Astrocyte (in vitro differentiated cells and primary cell): ENCODE measurements around the gene COBL. TPM values are rescaled to one million over a fixed set of nuclear protein-coding genes. Genes with fewer than 3 reads are reported as not detected.
"Not testable (repeated sequence)": the region's sequence is repeated elsewhere in the genome, so short reads cannot be mapped to it uniquely, and the experiment has no call there.

Experiments used
- DNase-seq: peaks from one replicate; pipeline ENCODE4 v3.0.0-alpha.2; 2010; ENCODE audit warnings: low read depth
- FAIRE-seq: peaks from 2 replicates; lab custom pipeline; 2011; peaks lifted over from hg19 to GRCh38; lab: Jason Lieb, UNC
- H2AFZ ChIP-seq: 2 replicates; pipeline ENCODE4 v1.6.0; 2012; ENCODE audit warnings: low read depth, low read length, inconsistent platforms
- H3K27ac ChIP-seq: 2 replicates; pipeline ENCODE4 v1.5.1; 2011; ENCODE audit warnings: low read depth, low read length, inconsistent platforms
- H3K27me3 ChIP-seq: 2 replicates; pipeline ENCODE4 v1.6.0; 2011; ENCODE audit warnings: low read length, inconsistent platforms; ENCODE audit not compliant: insufficient read depth
- H3K36me3 ChIP-seq: 2 replicates; pipeline ENCODE4 v1.5.1; 2011; ENCODE audit warnings: low read length, inconsistent platforms; ENCODE audit not compliant: insufficient read depth
- H3K4me1 ChIP-seq: 2 replicates; pipeline ENCODE4 v1.5.1; 2011; ENCODE audit warnings: low read length, inconsistent platforms; ENCODE audit not compliant: insufficient read depth
- H3K4me2 ChIP-seq: 2 replicates; pipeline ENCODE4 v1.6.0; 2012; ENCODE audit warnings: low read length, inconsistent platforms
- H3K4me3 ChIP-seq: 2 replicates; pipeline ENCODE4 v1.5.1; 2011; ENCODE audit warnings: low read depth, mild to moderate bottlenecking, low read length, inconsistent platforms; ENCODE audit not compliant: insufficient read depth
- H3K79me2 ChIP-seq: 2 replicates; pipeline ENCODE4 v1.6.0; 2012; ENCODE audit warnings: mild to moderate bottlenecking, low read length, inconsistent platforms; ENCODE audit not compliant: insufficient read depth
- H3K9ac ChIP-seq: 2 replicates; pipeline ENCODE4 v1.6.0; 2012; ENCODE audit warnings: mild to moderate bottlenecking, low read length, inconsistent platforms
- H3K9me3 ChIP-seq: 2 replicates; pipeline ENCODE4 v1.5.1; 2012; ENCODE audit warnings: low read depth, mild to moderate bottlenecking, low read length, inconsistent platforms; ENCODE audit not compliant: insufficient read depth
- H4K20me1 ChIP-seq: 2 replicates; pipeline ENCODE4 v1.6.0; 2012; ENCODE audit warnings: low read length, inconsistent platforms; ENCODE audit not compliant: insufficient read depth
- H3K27ac Mint-ChIP-seq: one replicate; pipeline ENCODE4 v1.8.0; 2021; ENCODE audit warnings: mild to moderate bottlenecking, mixed read lengths; ENCODE audit not compliant: unreplicated experiment
- H3K27me3 Mint-ChIP-seq: one replicate; pipeline ENCODE4 v1.8.0; 2021; ENCODE audit warnings: low read depth, mixed read lengths; ENCODE audit not compliant: unreplicated experiment
- H3K36me3 Mint-ChIP-seq: one replicate; pipeline ENCODE4 v1.8.0; 2021; ENCODE audit warnings: low read depth, mixed read lengths; ENCODE audit not compliant: unreplicated experiment
- H3K4me1 Mint-ChIP-seq: one replicate; pipeline ENCODE4 v1.8.0; 2021; ENCODE audit warnings: low read depth, mixed read lengths; ENCODE audit not compliant: unreplicated experiment
- H3K4me3 Mint-ChIP-seq: one replicate; pipeline ENCODE4 v1.8.0; 2021; ENCODE audit warnings: mild to moderate bottlenecking, moderate library complexity, mixed read lengths; ENCODE audit not compliant: unreplicated experiment
- H3K9me3 Mint-ChIP-seq: one replicate; pipeline ENCODE4 v1.8.0; 2021; ENCODE audit warnings: mild to moderate bottlenecking, mixed read lengths; ENCODE audit not compliant: unreplicated experiment
- CTCF ChIP-seq: IDR thresholded peaks from 2 replicates; pipeline ENCODE4 v1.5.1; 2011; ENCODE audit warnings: low read depth, mild to moderate bottlenecking, inconsistent platforms, low read length, moderate library complexity; ENCODE audit not compliant: insufficient read depth
- EZH2 ChIP-seq: IDR thresholded peaks from 2 replicates; pipeline ENCODE4 v1.6.1; 2012; ENCODE audit warnings: mild to moderate bottlenecking, low read length, inconsistent platforms; ENCODE audit not compliant: insufficient read depth
- total RNA-seq: library from RNA; stranded (reverse); gene quantifications from 2 replicates; pipeline ENCODE4 v1.2.1, GENCODE V29; 2021

COBL gene
- total RNA-seq, 1 donor from 2014 or later: 6.4 TPM

GRCh38 chr7:51209426-51209825 is 107.2 kb downstream of the COBL start:
- H3K9ac ChIP-seq: no peak overlapping the region
- H3K27ac ChIP-seq: no peak overlapping the region
- Mint-ChIP-seq H3K4me1 (peaks cover 7% of the 10 kb centered on the region), H3K36me3 (no peaks in the 10 kb centered on the region), H3K4me3 (no peak overlapping the region), H3K27ac (no peak overlapping the region), H3K27me3 (no peaks in the 10 kb centered on the region), H3K9me3 (peaks cover 2% of the 10 kb centered on the region)
- H3K36me3 ChIP-seq: no peaks in the 10 kb centered on the region
- no peak overlapping the region for H3K4me2 ChIP-seq
- FAIRE-seq (no peak), DNase-seq (no peak)
- no peak overlapping the region for H2AFZ ChIP-seq
- no peak for TF ChIP-seq CTCF
- H3K4me1 ChIP-seq: no peaks in the 10 kb centered on the region
- no peaks in the 10 kb centered on the region for H4K20me1 ChIP-seq
- no peaks in the 10 kb centered on the region for H3K9me3 ChIP-seq
- no peaks in the 10 kb centered on the region for H3K79me2 ChIP-seq
- no peak overlapping the region for H3K4me3 ChIP-seq
- no peaks in the 10 kb centered on the region for H3K27me3 ChIP-seq

GRCh38 chr7:51208125-51208524 is 108.5 kb downstream of the COBL start:
- not testable (repeated sequence) for H3K79me2 ChIP-seq, H3K36me3 Mint-ChIP-seq, H3K27me3 Mint-ChIP-seq

GRCh38 chr7:51198654-51199053 is 118.0 kb downstream of the COBL start:
- no peaks in the 10 kb centered on the region for H3K27me3 Mint-ChIP-seq
- no peaks in the 10 kb centered on the region for H3K4me1 Mint-ChIP-seq
- FAIRE-seq: no peak
- peaks cover 2% of the 10 kb centered on the region for H3K36me3 Mint-ChIP-seq
- Histone ChIP-seq H3K4me1 (no peaks in the 10 kb centered on the region), H3K9ac (no peak overlapping the region), H2AFZ (no peak overlapping the region), H3K27ac (no peak overlapping the region), H4K20me1 (no peaks in the 10 kb centered on the region), H3K27me3 (no peaks in the 10 kb centered on the region), H3K9me3 (no peaks in the 10 kb centered on the region), H3K36me3 (no peaks in the 10 kb centered on the region), H3K4me2 (no peak overlapping the region), H3K79me2 (no peaks in the 10 kb centered on the region), H3K4me3 (no peak overlapping the region)
- H3K27ac Mint-ChIP-seq: no peak overlapping the region
- no peak for DNase-seq
- TF ChIP-seq EZH2 (no peak), CTCF (no peak)
- no peak overlapping the region for H3K4me3 Mint-ChIP-seq
- H3K9me3 Mint-ChIP-seq: peaks cover 8% of the 10 kb centered on the region

More at GRCh38 chr7:51208125-51208524, 108.5 kb downstream of the COBL start:
- not testable (repeated sequence) for H3K9ac ChIP-seq, H3K4me3 ChIP-seq, H3K36me3 ChIP-seq, H3K4me2 ChIP-seq, H3K4me3 Mint-ChIP-seq, H3K27ac Mint-ChIP-seq, DNase-seq, H3K4me1 Mint-ChIP-seq, H3K27ac ChIP-seq, H3K9me3 ChIP-seq, H2AFZ ChIP-seq, H3K27me3 ChIP-seq, H3K9me3 Mint-ChIP-seq, H3K4me1 ChIP-seq, FAIRE-seq, H4K20me1 ChIP-seq
